GM18520 (cell line): ENCODE measurements around the gene SHISAL1.

Experiments
- ATAC-seq: cut with Tn5 transposase; IDR thresholded peaks from one replicate; pipeline ENCODE4 v1.9.1; 2021; ENCODE audit not compliant: unreplicated experiment

Gene SHISAL1

GRCh38 chr22:44312766-44313165 is at the start of gene SHISAL1:
Gene SHISAL1, minus strand, starts transcription at chr22:44312951. Its CDS starts 12,006 bp downstream, at chr22:44300945.
- no peak for ATAC-seq

GRCh38 chr22:44361391-44362126 is 48.8 kb upstream of the SHISAL1 start:
- no peak for ATAC-seq

- ATAC-seq = no peak
These were observed 48.1 kb upstream of the SHISAL1 start for GRCh38 chr22:44360668-44361381.

- no peak for ATAC-seq
These were observed 47.5 kb upstream of the SHISAL1 start for GRCh38 chr22:44360306-44360667.

- ATAC-seq = no peak
These were observed 46.9 kb upstream of the SHISAL1 start for GRCh38 chr22:44359496-44360110.

GRCh38 chr22:44358709-44359440 is 46.1 kb upstream of the SHISAL1 start:
- no peak for ATAC-seq

GRCh38 chr22:44357966-44358465 is 45.3 kb upstream of the SHISAL1 start:
- ATAC-seq = no peak

- no peak for ATAC-seq
These were observed 44.7 kb upstream of the SHISAL1 start for GRCh38 chr22:44357296-44357965.

- no peak for ATAC-seq
These were observed 42.9 kb upstream of the SHISAL1 start for GRCh38 chr22:44355716-44356070.

GRCh38 chr22:44354288-44354687 is 41.5 kb upstream of the SHISAL1 start:
- ATAC-seq = no peak

GRCh38 chr22:44353041-44353440 is 40.3 kb upstream of the SHISAL1 start:
- no peak for ATAC-seq

- ATAC-seq = no peak
These were observed 39.8 kb upstream of the SHISAL1 start for GRCh38 chr22:44352378-44353035.

- ATAC-seq = no peak
These were observed 39.1 kb upstream of the SHISAL1 start for GRCh38 chr22:44351685-44352377.

- no peak for ATAC-seq
These were observed 38.3 kb upstream of the SHISAL1 start for GRCh38 chr22:44351037-44351436.

GRCh38 chr22:44349594-44349993 is 36.8 kb upstream of the SHISAL1 start:
- no peak for ATAC-seq

- no peak for ATAC-seq
These were observed 36.3 kb upstream of the SHISAL1 start for GRCh38 chr22:44348971-44349560.

GRCh38 chr22:44347549-44347948 is 34.8 kb upstream of the SHISAL1 start:
- ATAC-seq = no peak

- no peak for ATAC-seq
These were observed 34.3 kb upstream of the SHISAL1 start for GRCh38 chr22:44347080-44347479.

GRCh38 chr22:44345872-44346271 is 33.1 kb upstream of the SHISAL1 start:
- no peak for ATAC-seq
